H1 (cell line): Measurements from ENCODE around the gene TPM2. TPM values are rescaled to one million over a fixed set of nuclear protein-coding genes. Genes with fewer than 3 reads are reported as not detected.

Source experiments
- CTCF ChIA-PET: fragments of 300-600 bp; sonication (Branson Sonifier 250); formaldehyde crosslinking; loops from one replicate; lab custom pipeline; 2021; ENCODE audit not compliant: partially characterized antibody; lab: Charles Lee
- POLR2A ChIA-PET: fragments of 300-600 bp; sonication (Branson Sonifier 250); formaldehyde crosslinking; loops from one replicate; lab custom pipeline; 2021; ENCODE audit warnings: inconsistent platforms; ENCODE audit not compliant: partially characterized antibody; lab: Charles Lee
- DNase-seq, 2 experiments: peaks; one replicate each; pipeline versions ENCODE4 v3.0.0 to v3.0.0-alpha.2; 2010 to 2022; ENCODE audit warnings: low spot score in 2 of 2, low read depth in 1 of 2, mixed read lengths in 1 of 2
- FAIRE-seq: peaks from 2 replicates; lab custom pipeline; 2011; peaks lifted over from hg19 to GRCh38; lab: Jason Lieb, UNC
- H2AFZ ChIP-seq: 2 replicates; pipeline ENCODE4 v1.8.1; 2012; ENCODE audit warnings: low read length, inconsistent platforms
- H2AK5ac ChIP-seq: 2 replicates; pipeline ENCODE4 v1.6.1; 2013; ENCODE audit warnings: low read depth, low read length
- H2BK120ac ChIP-seq: replicated peaks from 2 replicates; pipeline ENCODE3; 2013; ENCODE audit warnings: low read depth, low read length, inconsistent platforms
- H2BK12ac ChIP-seq: 2 replicates; pipeline ENCODE4 v1.6.1; 2013; ENCODE audit warnings: low read depth, low read length
- H2BK15ac ChIP-seq: 2 replicates; pipeline ENCODE4 v1.6.1; 2013; ENCODE audit warnings: low read length
- H2BK20ac ChIP-seq: 2 replicates; pipeline ENCODE4 v1.6.1; 2013; ENCODE audit warnings: low read length
- H2BK5ac ChIP-seq: 2 replicates; pipeline ENCODE4 v1.6.1; 2013; ENCODE audit warnings: low read depth, low read length
- H3K14ac ChIP-seq: 2 replicates; pipeline ENCODE4 v1.6.1; 2013; ENCODE audit warnings: inconsistent platforms; ENCODE audit not compliant: insufficient read length
- H3K18ac ChIP-seq: 2 replicates; pipeline ENCODE4 v1.6.1; 2013; ENCODE audit warnings: low read length; ENCODE audit errors: extremely low read depth
- H3K23ac ChIP-seq: 2 replicates; pipeline ENCODE4 v1.6.1; 2013; ENCODE audit warnings: inconsistent platforms; ENCODE audit not compliant: insufficient read length
- H3K23me2 ChIP-seq: 2 replicates; pipeline ENCODE4 v1.6.1; 2013; ENCODE audit warnings: low read depth, low read length
- H3K27ac ChIP-seq: 2 replicates; pipeline ENCODE4 v1.6.1; 2011; ENCODE audit warnings: low read depth, low read length, inconsistent platforms
- H3K27me3 ChIP-seq, 4 experiments: replicated peaks in 1 of 4; 1 replicate in 1 of 4; 2 replicates in 3 of 4; pipeline versions ENCODE4 v1.6.1 to v1.8.1; 2011 to 2013; ENCODE audit warnings: low read length in 3 of 4, mild to moderate bottlenecking in 3 of 4, inconsistent platforms in 2 of 4, mixed read lengths in 2 of 4, moderate library complexity in 1 of 4; ENCODE audit not compliant: control insufficient read depth in 3 of 4, insufficient read depth in 3 of 4; ENCODE audit errors: extremely low read depth in 1 of 4
- H3K36me3 ChIP-seq, 4 experiments: 2 replicates each; pipeline versions ENCODE4 v1.6.1 to v1.8.1; 2011 to 2013; ENCODE audit warnings: mild to moderate bottlenecking in 4 of 4, low read length in 3 of 4, moderate library complexity in 2 of 4, control low read depth in 1 of 4, inconsistent platforms in 1 of 4; ENCODE audit not compliant: insufficient read depth in 4 of 4, control insufficient read depth in 2 of 4
- H3K4ac ChIP-seq: replicated peaks from 2 replicates; pipeline ENCODE3; 2013; ENCODE audit warnings: low read length, low read depth, mixed read lengths, inconsistent platforms; ENCODE audit not compliant: insufficient read length
- H3K4me1 ChIP-seq, 4 experiments: replicated peaks in 1 of 4; 1 replicate in 1 of 4; 2 replicates in 3 of 4; pipeline versions ENCODE4 v1.6.1 to v1.8.1; 2011 to 2013; ENCODE audit warnings: low read length in 3 of 4, inconsistent platforms in 2 of 4, mixed read lengths in 1 of 4; ENCODE audit not compliant: insufficient read depth in 4 of 4, control insufficient read depth in 3 of 4
- H3K4me2 ChIP-seq, 2 experiments: 2 replicates each; pipeline versions ENCODE4 v1.6.1 to v1.8.1; 2011 to 2013; ENCODE audit warnings: low read depth in 2 of 2, low read length in 2 of 2, control low read depth in 1 of 2, inconsistent platforms in 1 of 2, mild to moderate bottlenecking in 1 of 2; ENCODE audit not compliant: insufficient read depth in 1 of 2
- H3K4me3 ChIP-seq, 4 experiments: fragments of 200-600, 300-600 bp in 1 of 4; sonication (generic), shearing (Covaris generic), sonication (Bioruptor Twin) in 1 of 4; 2 replicates each; pipeline versions ENCODE4 v1.5.1 to v1.8.1; 2011 to 2016; ENCODE audit warnings: low read length in 4 of 4, low read depth in 3 of 4, control low read depth in 2 of 4, inconsistent platforms in 2 of 4, mild to moderate bottlenecking in 2 of 4, mixed read lengths in 1 of 4, moderate library complexity in 1 of 4; ENCODE audit not compliant: insufficient read depth in 2 of 4; ENCODE audit errors: extremely low read depth in 1 of 4
- H3K56ac ChIP-seq: replicated peaks from 2 replicates; pipeline ENCODE3; 2013; ENCODE audit warnings: low read depth, mild to moderate bottlenecking, mixed read lengths, low read length, inconsistent platforms; ENCODE audit not compliant: insufficient read length
- H3K79me1 ChIP-seq: 2 replicates; pipeline ENCODE4 v1.6.1; 2013; ENCODE audit warnings: low read depth, low read length, control low read depth
- H3K79me2 ChIP-seq, 2 experiments: 2 replicates each; pipeline versions ENCODE4 v1.6.1 to v1.8.1; 2012 to 2013; ENCODE audit warnings: low read length in 2 of 2, mild to moderate bottlenecking in 2 of 2, inconsistent platforms in 1 of 2; ENCODE audit not compliant: insufficient read depth in 2 of 2, control insufficient read depth in 1 of 2
- H3K9ac ChIP-seq, 4 experiments: replicated peaks in 1 of 4; 1 replicate in 1 of 4; 2 replicates in 3 of 4; pipeline versions ENCODE4 v1.6.1 to v1.8.1; 2011 to 2013; ENCODE audit warnings: low read depth in 3 of 4, low read length in 3 of 4, control low read depth in 2 of 4, mild to moderate bottlenecking in 2 of 4, moderate library complexity in 2 of 4, inconsistent platforms in 1 of 4; ENCODE audit errors: extremely low read depth in 1 of 4
- H3K9me3 ChIP-seq, 2 experiments: 2 replicates each; pipeline versions ENCODE4 v1.6.1 to v1.8.1; 2012 to 2013; ENCODE audit warnings: mild to moderate bottlenecking in 2 of 2, moderate library complexity in 2 of 2, control low read depth in 1 of 2, inconsistent platforms in 1 of 2, low read depth in 1 of 2, low read length in 1 of 2, mixed read lengths in 1 of 2; ENCODE audit not compliant: insufficient read depth in 2 of 2
- H4K20me1 ChIP-seq, 2 experiments: replicated peaks in 1 of 2; 2 replicates each; pipeline versions ENCODE3 to v1.8.1; 2011 to 2013; ENCODE audit warnings: inconsistent platforms in 2 of 2, low read length in 2 of 2, mild to moderate bottlenecking in 1 of 2; ENCODE audit not compliant: insufficient read depth in 2 of 2, control insufficient read depth in 1 of 2
- H4K5ac ChIP-seq: 2 replicates; pipeline ENCODE4 v1.6.1; 2013; ENCODE audit warnings: low read length, low read depth, mixed read lengths, inconsistent platforms; ENCODE audit not compliant: insufficient read length
- H4K8ac ChIP-seq: 2 replicates; pipeline ENCODE4 v1.8.0; 2013; ENCODE audit warnings: mild to moderate bottlenecking, moderate library complexity, low read length, inconsistent platforms; ENCODE audit not compliant: insufficient read depth; ENCODE audit errors: extremely low read depth
- H4K91ac ChIP-seq: replicated peaks from 2 replicates; pipeline ENCODE3; 2013; ENCODE audit warnings: low read length, mixed read lengths, inconsistent platforms; ENCODE audit not compliant: insufficient read length
- CBX8 ChIP-seq: fragments of 300-800, 300-1000 bp; sonication (generic); IDR thresholded peaks from 2 replicates; pipeline ENCODE4 v1.7.1; 2016; ENCODE audit warnings: low read depth, low read length, borderline replicate concordance
- CTCF ChIP-seq, 3 experiments: IDR thresholded peaks; 1 replicate in 2 of 3; 2 replicates in 1 of 3; pipeline versions ENCODE4 v1.5.1 to v1.6.1; 2011; ENCODE audit warnings: low read length in 3 of 3, mild to moderate bottlenecking in 3 of 3, inconsistent platforms in 2 of 3, low read depth in 1 of 3, moderate library complexity in 1 of 3; ENCODE audit not compliant: insufficient read depth in 1 of 3; ENCODE audit errors: control extremely low read depth in 1 of 3
- EP300 ChIP-seq, 2 experiments: IDR thresholded peaks; 1 replicate in 1 of 2; 2 replicates in 1 of 2; pipeline ENCODE4 v1.6.1; 2011 to 2012; ENCODE audit warnings: low read depth in 2 of 2, low read length in 2 of 2, mild to moderate bottlenecking in 2 of 2, borderline replicate concordance in 1 of 2, inconsistent platforms in 1 of 2, moderate library complexity in 1 of 2
- EZH2 ChIP-seq: fragments of 200-600 bp; sonication (generic); IDR thresholded peaks from 2 replicates; pipeline ENCODE4 v1.7.1; 2012; ENCODE audit warnings: low read depth, mild to moderate bottlenecking, moderate library complexity, low read length, inconsistent platforms; ENCODE audit not compliant: severe bottlenecking
- GABPA ChIP-seq: IDR thresholded peaks from 2 replicates; pipeline ENCODE4 v1.6.1; 2011; ENCODE audit warnings: mild to moderate bottlenecking, low read length, moderate library complexity, borderline replicate concordance; ENCODE audit not compliant: insufficient read depth
- HDAC6 ChIP-seq: IDR thresholded peaks from one replicate; pipeline ENCODE4 v1.7.1; 2012; ENCODE audit warnings: low read depth, mild to moderate bottlenecking, inconsistent platforms, low read length, moderate library complexity
- KDM5A ChIP-seq: fragments of 200-600 bp; IDR thresholded peaks from 2 replicates; pipeline ENCODE4 v1.7.1; 2012; ENCODE audit warnings: mild to moderate bottlenecking, low read length, inconsistent platforms, mixed read lengths
- POU5F1 ChIP-seq: IDR thresholded peaks from 2 replicates; pipeline ENCODE4 v1.6.1; 2011; ENCODE audit warnings: low read depth, mild to moderate bottlenecking, low read length, moderate library complexity
- SIX5 ChIP-seq: IDR thresholded peaks from 2 replicates; pipeline ENCODE4 v1.6.1; 2011; ENCODE audit warnings: mild to moderate bottlenecking, low read depth, low read length
- SP2 ChIP-seq: IDR thresholded peaks from 2 replicates; pipeline ENCODE4 v1.6.1; 2012; ENCODE audit warnings: mild to moderate bottlenecking, low read length, inconsistent platforms
- WGBS, 2 experiments: shearing (Covaris generic) in 1 of 2; methylation state at CpG; one replicate each; pipeline versions ENCODE4 v1.1.6 to v1.1.7; 2013 to 2015; ENCODE audit warnings: low lambda C conversion rate in 2 of 2, mixed read lengths in 2 of 2, inconsistent platforms in 1 of 2, low coverage in 1 of 2, missing lambda C conversion rate in 1 of 2; ENCODE audit not compliant: insufficient replicate concordance in 2 of 2, insufficient coverage in 1 of 2, insufficient read length in 1 of 2; ENCODE audit errors: extremely low coverage in 1 of 2, missing lambda C conversion rate in 1 of 2; 5-methylcytosine and 5-hydroxymethylcytosine counted together
- polyA plus RNA-seq, 7 experiments: library from polyadenylated mRNA; depleted of rRNA in 3 of 7; stranded (reverse) in 5 of 7; unstranded in 2 of 7; fragments of >200 nt in 5 of 7; fragments of 200-250 nt in 2 of 7; gene quantifications; 1 replicate in 5 of 7; 2 replicates in 1 of 7; 4 replicates in 1 of 7; pipeline versions ENCODE4 v1.2.1 to v1.2.3, GENCODE V29; 2011 to 2013; ENCODE audit warnings: missing spikeins in 2 of 7, mixed read lengths in 2 of 7
- total RNA-seq: library from RNA; stranded (reverse); fragmentation: NEBNext Ultra II Directional; extraction: Animal tissue kit (Norgen Biotek cat#: 25700); gene quantifications from 2 replicates; pipeline ENCODE4 v1.2.1, GENCODE V29; 2021

TPM2 gene
- total and polyA plus RNA-seq, 2 of the 8 experiments (the other 6 are each of a cell fraction or from before 2014, with no cell fraction given): 62.5 to 181 TPM

- Histone ChIP-seq H3K23me2 (peaks cover 4% of the 10 kb centered on the region; the same call in 1 of the 2 replicates), H2BK120ac (no peak overlapping the region), H3K14ac (no peak overlapping the region), H2AK5ac (no peak overlapping the region), H3K23ac (no peak overlapping the region), H2BK12ac (no peak overlapping the region; the same call in 1 of the 2 replicates), H3K4me2 (peak overlapping the region; percentile 57 to 74), H2BK20ac (no peak overlapping the region), H3K18ac (0 out of 2 replicates have a peak overlapping the region, but pooled peaks have one; percentile 32), H3K9ac (no peak overlapping the region), H3K4me3 (peak overlapping the region; percentile 5 to 78 (median 29); a peak in 6 of 8 replicates), H3K79me1 (peaks cover 2% of the 10 kb centered on the region; the same call in 1 of the 2 replicates), H2BK15ac (no peak overlapping the region), H3K27me3 (no peaks in the 10 kb centered on the region), H3K4ac (no peak overlapping the region), H4K20me1 (peaks cover 0 to 2% of the 10 kb centered on the region in 2 experiments), H3K36me3 (peaks cover 6 to 28% (median 13%) of the 10 kb centered on the region in 4 experiments), H4K91ac (no peak overlapping the region), H3K9me3 (no peaks in the 10 kb centered on the region), H4K8ac (no peak overlapping the region), H3K4me1 (peaks cover 0 to 5% (median 1%) of the 10 kb centered on the region in 4 experiments; a peak in 5 of 7 replicates), H3K56ac (no peak overlapping the region), H3K27ac (no peak overlapping the region), H4K5ac (no peak overlapping the region), H3K79me2 (no peaks in the 10 kb centered on the region; a peak in 1 of 4 replicates), H2BK5ac (no peak overlapping the region), H2AFZ (peak overlapping the region; percentile 68; the same call in 1 of the 2 replicates)
- POLR2A ChIA-PET: interaction anchor here (0.7 to 6.6 kb wide), 14 partner anchors 8 to 149 kb away, joined by 3 to 65 read pairs (median 4); partner anchors contain the start of genes CA9, CREB3, GBA2 and RGP1
- FAIRE-seq (no peak), DNase-seq (no peak)
- CTCF ChIA-PET: interaction anchor here (0.7 to 15.9 kb wide), 11 partner anchors 8 to 64 kb away, joined by 3 to 347 read pairs (median 7); partner anchors contain the start of genes CCDC107, CREB3, RMRP and SIT1
- 43% methylated on average over 5 of the region's 5 CpGs; no CpG with 5 or more reads in 1 of the 2 experiments for WGBS, 2 experiments
- TF ChIP-seq HDAC6 (no peak), KDM5A (no peak), SP2 (no peak), EP300 (IDR thresholded peaks at IDR 0.05; ENCODE audit: borderline replicate concordance in 1 of 2, low read depth in 2 of 2, low read length in 2 of 2) (no peak), GABPA (no peak), EZH2 (no peak), POU5F1 (no peak), CBX8 (no peak), CTCF (IDR thresholded peaks at IDR 0.05; ENCODE audit: control extremely low read depth in 1 of 3, insufficient read depth in 1 of 3, low read depth in 1 of 3, low read length in 3 of 3) (no peak), SIX5 (no peak)
Observed at GRCh38 chr9:35665471-35665818, 24.3 kb downstream of the TPM2 start.
